MM.1S (cell line): Measurements from ENCODE around the gene EFNA5.

ENCODE experiments used
- CTCF ChIP-seq: fragments of 300-600 bp; sonication (generic); IDR thresholded peaks from 2 replicates; pipeline ENCODE4 v1.5.1; 2016; ENCODE audit warnings: antibody characterized with exemption, low read length, mixed read lengths
- EZH2 ChIP-seq: fragments of 300-600 bp; sonication (generic); optimal IDR thresholded peaks from 2 replicates; pipeline ENCODE3; 2017; ENCODE audit warnings: low read depth, mild to moderate bottlenecking, antibody characterized with exemption, low read length, mixed read lengths
- EZH2phosphoT487 ChIP-seq: fragments of 300-600 bp; sonication (generic); IDR thresholded peaks from 2 replicates; pipeline ENCODE4 v1.6.1; 2018; ENCODE audit warnings: antibody characterized with exemption, low read length

GRCh38 chr5:107665036-107665570 is 5.6 kb downstream of the EFNA5 start:
- no peak for TF ChIP-seq CTCF
- TF ChIP-seq EZH2phosphoT487, result no peak
- TF ChIP-seq EZH2, result no peak
